GM21717 (cell line): ENCODE results near the gene BORCS5.
"Not testable (repeated sequence)": the region's sequence is repeated elsewhere in the genome, so short reads cannot be mapped to it uniquely, and the experiment has no call there.

Source experiments
- ATAC-seq: cut with Tn5 transposase; IDR thresholded peaks from one replicate; pipeline ENCODE4 v1.9.1; 2021; ENCODE audit warnings: mild to moderate bottlenecking, moderate library complexity; ENCODE audit not compliant: unreplicated experiment

The BORCS5 gene

DNA sequence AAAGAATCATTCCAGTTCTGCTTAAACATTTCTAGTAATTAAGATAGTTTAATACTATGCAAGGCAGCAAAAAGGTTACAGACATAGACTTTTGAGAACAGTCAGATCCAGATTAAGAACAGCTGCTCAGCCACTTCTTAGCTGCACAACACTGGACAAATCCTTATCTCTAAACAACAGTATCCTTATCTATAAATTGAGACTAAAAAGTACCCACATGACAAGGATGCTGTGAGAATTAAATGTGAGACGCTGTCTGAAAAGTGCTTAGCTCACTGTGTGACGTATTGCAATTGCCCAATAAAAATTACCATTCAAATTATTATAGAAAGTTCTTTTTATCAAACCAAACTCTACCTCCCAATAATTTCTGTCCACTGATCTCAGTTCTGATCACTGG, 35.5 kb downstream of the BORCS5 start:
- no peak for ATAC-seq

DNA sequence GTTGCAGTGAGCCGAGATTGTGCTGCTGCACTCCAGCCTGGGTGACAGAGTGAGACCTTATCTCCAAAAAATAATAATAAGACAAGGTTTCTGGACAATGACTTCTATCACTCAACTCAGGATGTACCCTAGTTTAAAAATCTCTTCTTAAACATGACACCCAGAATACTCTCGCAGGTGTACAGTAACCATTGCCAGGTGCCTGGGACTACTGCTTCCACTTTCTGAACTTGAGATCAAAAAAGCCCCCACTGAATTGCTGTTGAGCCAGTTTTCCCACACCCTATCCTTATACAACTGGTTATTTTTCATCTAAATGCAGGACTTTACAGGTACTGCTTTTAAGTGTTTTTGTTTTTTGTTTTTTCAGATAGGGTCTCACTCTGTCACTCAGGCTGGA, 36.3 kb downstream of the BORCS5 start:
- no peak for ATAC-seq

DNA sequence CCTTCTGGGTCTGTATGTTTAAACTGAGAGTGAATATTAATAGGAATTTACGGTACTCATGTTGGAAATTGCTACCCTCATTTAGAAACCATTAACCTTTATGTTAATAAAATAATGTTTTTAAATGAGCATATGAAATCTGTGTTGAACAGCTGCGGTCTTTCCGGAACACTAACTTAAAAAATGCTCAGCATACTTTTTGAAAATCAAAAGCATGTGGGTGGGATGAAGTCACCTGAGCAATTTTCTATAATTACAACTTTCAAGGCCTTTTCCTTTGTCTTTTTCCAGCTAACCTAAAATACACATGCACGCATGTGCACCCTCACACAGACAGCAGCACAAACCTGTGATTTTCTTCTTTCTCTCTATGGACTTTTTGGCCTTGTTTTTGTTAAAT, 39.8 kb downstream of the BORCS5 start:
- ATAC-seq = no peak

DNA sequence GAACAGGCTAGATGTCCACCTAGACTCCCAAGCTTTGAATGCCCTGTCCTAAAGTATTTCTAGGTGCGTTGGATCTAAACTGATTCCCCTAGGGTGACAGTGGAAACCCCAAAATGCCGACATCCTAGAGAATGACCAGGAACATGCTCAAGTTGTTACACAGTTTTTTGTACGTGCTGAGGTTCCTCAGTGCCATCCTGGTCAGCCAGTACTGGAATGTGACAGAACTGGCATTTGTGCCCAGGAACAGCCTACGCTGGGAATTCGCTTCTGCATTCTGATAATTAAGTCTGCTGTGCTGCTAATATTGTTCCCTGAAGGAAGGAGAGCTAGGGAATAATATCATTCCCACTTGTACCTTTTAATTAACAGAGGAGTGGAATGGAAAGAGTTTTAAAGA, 40.3 kb downstream of the BORCS5 start:
- no peak for ATAC-seq

DNA sequence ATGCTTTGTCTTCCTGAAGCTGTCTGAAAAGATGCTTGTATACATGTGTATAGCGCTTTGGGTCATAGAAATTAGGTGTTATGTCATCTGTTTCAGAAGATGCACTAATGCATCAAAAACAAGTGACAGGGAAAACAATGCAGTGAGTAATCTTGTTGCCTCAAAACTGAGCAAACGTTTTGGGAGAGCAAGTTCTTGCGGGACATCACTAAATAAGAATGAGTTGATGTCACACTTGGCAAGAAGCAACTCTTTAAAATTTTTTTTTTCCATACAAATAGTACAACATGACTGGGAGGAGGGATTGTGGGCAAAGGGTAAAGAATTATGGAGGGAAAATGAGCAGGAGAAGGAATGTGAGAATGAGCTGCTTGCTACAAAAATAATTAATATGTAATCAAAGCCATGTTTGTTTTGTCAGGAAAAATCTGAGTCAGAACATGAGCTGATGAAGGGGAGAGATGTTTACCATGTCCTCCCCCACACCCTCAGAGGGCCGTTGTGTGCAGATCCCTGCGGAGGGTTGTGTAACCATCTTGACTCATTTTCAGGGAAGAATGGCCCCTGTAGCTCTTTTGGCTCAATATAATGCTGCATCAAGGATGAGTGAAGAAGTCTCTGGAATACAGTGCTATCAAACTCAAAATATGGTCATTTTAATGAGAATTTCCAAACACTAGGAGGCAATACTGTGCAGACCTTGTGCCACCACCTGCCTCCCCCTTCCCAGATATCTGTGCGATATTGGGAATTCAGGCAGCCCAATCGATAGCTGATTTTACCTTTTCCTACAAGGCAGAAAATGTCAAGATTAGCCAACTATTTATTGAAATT, 41.4 kb downstream of the BORCS5 start:
- no peak for ATAC-seq

DNA sequence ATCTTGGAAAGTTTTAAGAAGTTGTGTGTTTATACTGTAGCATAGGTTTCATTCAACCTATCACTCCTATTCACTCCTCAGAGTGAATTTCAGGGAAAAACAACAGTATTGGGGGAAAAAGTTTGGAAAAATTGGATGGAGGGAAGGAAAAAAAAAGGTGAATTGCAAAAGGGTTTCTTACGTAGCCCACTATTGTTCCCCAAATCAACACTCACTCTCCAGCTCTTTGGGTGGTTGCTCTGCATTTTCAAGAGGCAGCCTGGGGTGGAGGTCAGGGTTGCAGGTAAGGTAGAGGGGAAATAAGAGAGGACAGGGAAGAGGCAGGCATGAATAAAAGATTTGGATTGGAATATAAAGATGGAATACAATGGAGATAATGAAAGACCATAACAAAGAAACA, 42.3 kb downstream of the BORCS5 start:
- ATAC-seq = no peak

DNA sequence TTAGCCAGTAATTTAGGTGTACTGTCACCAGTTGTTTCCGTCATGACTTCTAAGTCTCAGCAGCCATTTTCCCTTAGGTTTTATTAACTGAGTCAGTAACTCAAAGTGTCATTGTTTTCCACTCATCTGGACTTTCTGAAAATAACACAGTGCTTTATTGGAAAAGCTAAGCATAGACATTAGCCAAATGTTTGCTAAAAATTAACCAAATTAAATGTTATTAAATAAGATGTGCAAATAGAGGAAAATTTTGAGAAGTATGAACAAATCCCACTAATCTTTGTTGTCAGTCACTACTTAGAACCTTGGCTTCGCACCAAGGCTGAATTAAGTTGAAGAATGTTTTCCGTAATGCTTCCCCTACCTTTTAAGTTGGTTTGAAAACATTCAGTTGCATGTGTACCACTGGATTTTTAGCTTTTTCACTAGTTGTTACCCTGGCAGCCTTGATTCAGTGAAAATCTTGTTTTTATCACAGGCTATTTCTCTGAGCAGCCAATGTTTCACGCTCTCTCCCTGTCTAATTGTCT, 43.0 kb downstream of the BORCS5 start:
- ATAC-seq = no peak

DNA sequence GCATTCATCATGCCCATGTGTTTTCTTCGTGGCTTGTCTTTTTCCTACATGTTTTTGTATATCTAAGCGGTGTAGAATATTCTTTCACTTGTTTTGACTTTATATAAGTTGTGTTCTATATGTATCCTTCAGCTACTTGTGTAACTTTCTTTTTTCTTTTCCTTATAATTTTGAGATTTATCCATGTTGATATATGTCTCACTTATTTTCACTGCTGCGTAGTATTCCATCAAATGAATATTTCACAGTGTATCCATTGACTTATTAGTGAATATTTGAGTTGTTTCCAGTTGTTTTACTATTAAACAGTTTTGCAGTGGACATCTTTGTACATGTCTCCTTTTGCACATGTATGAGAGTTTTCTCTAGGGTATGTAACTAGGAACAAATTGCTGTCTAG, 43.9 kb downstream of the BORCS5 start:
- ATAC-seq = no peak

DNA sequence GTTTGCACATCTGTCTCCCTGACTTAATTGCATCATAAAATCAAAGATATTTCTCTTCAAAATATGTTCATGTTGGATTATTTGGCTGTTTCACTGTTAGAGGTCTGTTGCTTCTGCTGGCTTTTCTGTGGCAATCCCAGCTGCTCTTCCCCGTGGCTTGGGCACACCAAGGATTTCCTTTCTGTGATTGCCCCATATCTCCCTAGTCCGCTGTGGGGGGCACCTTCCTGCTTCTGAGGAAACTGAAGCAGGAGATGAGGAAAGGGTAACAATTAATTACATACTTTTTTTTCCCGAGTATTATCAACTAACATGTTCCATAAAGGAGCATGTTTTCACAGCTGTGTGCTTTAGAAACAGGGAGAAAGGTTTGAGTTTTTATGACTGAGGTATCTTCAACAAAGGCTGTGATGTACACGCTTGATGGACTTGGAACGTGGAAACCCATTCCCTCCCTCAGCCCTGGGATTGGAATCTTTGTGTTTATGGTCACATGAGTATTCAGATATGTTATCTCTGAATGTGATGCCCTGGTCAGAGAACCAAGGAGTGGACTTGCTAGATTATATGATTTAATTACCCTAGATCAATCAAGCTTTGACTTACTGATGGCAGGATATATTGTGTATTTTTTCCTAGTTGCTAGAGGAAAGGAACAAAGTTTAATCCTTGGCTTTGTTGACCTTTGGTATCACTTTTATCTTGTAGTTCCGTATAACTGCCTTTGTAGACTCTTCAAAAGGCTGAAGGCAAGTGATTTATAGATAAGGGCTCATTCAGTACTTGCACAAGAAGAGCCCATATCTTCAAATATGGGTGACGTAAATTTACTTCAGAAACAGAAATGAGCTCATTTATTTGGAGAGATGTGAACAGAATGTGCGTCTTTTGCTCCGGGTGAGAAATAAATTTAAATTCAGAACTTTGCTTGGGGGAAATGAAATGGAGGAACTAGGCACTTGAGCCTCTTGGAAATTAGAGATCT, 46.7 kb downstream of the BORCS5 start:
- ATAC-seq = no peak

DNA sequence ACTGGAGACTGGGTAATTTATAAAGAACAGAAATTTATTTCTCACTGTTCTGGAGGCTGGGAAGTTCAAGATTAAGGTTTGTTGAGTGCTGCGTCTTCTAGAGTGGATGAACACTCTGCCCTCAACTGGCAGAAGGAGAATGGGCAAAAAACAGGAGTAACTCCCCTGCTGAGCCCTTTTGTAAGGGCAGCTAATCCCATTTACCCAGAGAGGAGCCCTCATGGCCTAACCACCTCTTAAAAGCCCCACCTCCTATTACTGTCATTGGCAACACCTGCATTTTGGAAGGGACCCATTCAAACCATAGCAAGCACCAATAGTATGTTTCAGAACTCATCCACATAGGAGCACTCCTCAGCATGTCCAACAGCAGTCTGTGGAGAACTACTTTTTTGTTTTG, 47.4 kb downstream of the BORCS5 start:
- ATAC-seq = no peak

DNA sequence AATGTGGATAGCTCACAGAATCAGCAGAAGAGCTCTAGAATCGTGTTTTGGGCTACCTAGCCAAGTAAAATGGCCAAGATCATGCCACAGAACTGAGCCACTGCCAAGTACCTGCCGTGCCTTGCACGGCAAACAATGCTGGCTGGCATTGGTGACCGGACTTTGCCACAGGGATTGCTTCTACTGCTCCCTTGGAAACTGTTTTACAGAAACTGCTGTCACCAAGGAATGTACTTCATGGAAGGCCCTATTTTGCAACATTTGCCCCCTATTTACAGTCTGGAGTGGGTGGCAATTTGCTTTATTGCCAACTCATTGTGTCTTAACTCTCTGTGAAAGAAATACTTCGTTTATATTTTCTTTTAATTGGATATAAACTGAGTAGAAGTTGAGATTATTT, 49.0 kb downstream of the BORCS5 start:
- no peak for ATAC-seq

DNA sequence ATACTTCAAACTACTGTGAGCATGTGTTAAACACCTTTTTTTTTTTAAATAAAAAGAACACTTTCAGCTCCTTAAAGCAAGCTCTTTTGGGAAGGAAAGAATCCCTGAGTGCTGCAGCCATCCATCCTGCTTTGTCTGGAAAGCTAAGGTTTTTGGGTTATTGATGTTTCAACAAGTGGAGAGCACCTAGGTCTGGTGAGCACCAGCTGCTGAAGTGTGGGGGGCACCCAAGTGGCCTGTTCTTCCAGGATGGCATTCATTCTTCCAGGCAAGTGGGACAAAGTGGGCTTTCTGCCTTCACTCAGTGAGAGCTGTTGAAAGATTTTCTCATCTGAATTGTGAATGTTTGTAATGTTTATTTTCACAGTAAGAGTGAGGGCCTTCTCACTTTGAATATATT, 49.9 kb downstream of the BORCS5 start:
- ATAC-seq = no peak

DNA sequence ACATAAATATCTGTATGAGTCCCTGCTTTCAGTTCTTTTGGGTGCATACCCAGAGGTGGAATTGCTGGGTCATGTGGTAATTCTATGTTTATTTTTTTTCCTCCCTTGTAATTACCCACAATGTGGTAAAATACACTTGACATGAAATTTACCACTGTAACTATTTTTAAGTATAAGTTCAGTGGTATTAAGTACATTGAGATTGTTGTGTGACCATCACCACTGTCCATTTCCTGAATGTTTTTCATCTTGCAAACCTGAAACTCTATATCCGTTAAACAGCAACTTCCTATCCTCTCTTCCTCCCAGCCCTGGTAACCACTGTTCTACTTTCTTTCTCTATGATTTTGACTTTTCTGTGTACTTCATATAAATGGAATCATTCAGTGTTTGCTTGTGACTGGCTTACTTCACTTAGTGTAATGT, 51.4 kb downstream of the BORCS5 start:
- ATAC-seq = no peak

DNA sequence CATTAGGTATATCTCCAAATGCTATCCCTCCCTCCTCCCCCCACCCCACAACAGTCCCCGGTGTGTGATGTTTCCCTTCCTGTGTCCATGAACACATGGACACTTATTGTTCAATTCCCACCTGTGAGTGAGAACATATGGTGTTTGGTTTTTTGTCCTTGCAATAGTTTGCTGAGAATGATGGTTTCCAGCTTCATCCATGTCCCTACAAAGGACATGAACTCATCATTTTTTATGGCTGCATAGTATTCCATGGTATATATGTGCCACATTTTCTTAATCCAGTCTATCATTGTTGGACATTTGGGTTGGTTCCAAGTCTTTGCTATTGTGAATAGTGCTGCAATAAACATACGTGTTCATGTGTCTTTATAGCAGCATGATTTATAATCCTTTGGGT, 52.5 kb downstream of the BORCS5 start:
- not testable (repeated sequence) for ATAC-seq

DNA sequence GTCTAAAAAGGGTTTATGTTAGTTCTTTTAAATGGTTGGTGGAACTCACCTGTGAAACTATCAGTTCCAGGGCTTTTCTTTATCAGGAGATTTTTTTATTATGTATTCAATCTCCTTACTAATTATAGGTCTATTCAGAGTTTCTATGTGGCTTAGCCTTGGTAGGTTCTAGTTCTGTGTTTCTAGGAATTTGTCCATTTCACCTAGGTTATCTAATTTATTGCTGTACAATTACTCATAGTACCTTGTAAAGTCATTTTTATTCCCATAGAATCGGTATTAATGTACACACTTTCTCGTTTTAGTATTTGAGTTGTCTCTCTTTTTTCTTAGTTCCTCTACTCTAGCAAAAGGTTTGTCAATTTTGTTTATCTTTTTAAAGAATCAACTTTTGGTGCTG, 59.0 kb downstream of the BORCS5 start:
- ATAC-seq = no peak

DNA sequence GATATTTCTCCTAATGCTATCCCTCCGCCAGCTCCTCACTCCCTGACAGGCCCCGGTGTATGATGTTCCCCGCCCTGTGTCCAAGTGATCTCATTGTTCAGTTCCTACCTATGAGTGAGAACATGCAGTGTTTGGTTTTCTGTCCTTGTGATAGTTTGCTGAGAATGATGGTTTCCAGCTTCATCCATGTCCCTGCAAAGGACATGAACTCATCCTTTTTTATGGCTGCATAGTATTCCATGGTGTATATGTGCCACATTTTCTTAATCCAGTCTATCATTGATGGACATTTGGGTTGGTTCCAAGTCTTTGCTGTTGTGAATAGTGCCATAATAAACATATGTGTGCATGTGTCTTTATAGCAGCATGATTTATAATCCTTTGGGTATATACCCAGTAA, 62.3 kb downstream of the BORCS5 start:
- not testable (repeated sequence) for ATAC-seq

DNA sequence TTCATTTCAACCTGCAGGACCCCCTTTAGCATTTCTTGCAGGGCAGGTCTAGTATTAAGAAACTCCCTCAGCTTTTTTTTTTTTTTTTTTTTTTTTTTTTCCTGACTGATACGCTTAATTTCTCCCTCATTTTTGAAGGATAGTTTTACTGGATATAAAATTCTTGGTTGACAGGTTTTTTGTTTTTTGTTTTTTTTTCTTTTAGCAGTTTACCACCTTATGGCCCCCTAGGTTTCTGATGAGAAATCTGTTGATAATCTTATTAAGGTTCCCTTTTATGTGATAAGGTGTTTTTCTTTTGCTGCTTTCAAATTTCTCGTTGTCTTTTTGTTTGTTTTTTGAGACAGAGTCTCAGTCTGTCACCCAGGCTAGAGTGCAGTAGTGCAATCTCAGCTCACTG, 66.5 kb downstream of the BORCS5 start:
- ATAC-seq = no peak

DNA sequence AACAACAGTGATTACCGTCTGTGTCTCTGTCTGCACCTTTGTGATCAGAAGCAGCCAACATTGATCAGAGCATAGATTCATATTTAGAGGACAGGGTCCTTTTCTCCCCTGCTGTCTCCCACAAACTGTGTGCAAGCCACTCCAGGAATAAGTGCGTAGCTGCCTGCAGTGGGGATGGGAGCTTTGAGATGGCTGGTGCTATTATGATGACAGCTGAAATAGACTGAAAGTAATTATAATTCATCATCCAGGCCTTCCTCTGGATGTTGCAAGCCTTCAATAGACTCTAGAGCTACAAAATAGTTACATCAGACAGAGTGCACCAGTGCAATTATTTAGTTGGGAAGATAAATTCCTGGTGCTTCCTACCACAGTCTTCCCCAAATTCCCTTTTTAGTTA, 68.1 kb downstream of the BORCS5 start:
- no peak for ATAC-seq

DNA sequence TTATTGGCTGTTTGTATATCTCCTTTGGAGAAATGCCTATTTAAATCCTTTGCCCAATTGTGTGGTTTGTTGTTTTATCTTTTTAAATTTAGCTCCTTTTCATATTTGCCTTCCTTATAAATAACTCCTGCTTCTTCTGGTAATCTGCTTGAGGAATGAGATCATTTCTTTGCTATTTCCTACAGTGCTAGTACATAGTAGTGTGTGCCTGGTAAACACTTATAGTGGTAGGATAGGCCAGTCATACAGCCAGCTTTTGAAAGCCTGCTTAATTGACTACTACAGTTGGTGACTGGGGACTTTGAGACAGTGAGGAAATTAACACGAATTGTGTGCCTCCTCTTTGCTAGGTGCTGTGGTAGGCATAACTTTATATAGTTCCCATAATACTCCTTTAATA, 68.7 kb downstream of the BORCS5 start:
- ATAC-seq = no peak

DNA sequence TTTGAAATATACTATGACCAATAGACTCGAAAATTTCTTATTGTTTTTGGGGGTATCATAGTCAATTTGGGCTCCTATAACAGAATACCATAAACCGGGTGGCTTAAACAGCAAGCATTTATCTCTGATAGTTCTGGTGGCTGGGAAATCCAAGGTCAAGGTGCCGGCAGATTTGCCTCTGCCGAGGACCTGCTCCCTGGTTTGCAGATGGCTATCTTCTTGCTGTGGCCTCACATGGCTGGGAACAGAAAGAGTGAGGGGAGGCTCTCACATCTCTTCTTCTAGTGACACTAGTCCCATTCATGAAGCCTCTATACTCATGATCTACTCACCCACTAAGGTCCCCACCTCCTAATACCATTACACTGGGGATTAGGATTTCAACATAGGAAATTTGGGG, 70.7 kb downstream of the BORCS5 start:
- ATAC-seq = no peak

DNA sequence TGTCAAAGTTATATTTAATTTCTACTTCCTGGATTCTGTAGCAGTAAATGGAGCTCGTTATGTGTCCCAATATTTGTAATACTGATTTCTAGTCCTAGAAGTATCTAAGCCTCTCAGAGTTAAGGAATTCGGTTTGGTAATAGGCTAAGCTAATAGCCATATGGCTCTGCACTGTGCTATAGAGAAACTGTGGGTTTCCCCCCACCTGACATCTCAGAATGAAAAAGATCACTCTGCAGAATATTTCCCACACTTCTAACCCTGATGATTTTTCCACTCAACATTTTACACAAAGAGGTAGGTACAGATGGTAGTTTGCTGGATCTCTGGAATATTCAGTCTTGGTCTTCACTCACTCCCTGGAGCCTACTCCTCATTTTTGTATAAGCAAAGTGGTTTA, 71.2 kb downstream of the BORCS5 start:
- ATAC-seq = no peak
